ENCODE measurements around the gene DRG2. TPM values are rescaled to one million over a fixed set of nuclear protein-coding genes. Genes with fewer than 3 reads are reported as not detected.

The DRG2 gene
- total RNA-seq, 8 experiments from 2014 or later = 16.8 to 40.1 (median 25.8) TPM

GRCh38 chr17:18093616-18094408 is 6.1 kb downstream of the DRG2 start:
- Histone ChIP-seq H3K4me3 (no peak overlapping the region), H3K27ac (no peak overlapping the region), H3K4me1 (replicated peaks in 1 of 2) (no peaks in the 10 kb centered on the region)
- in situ Hi-C loops (cut with MboI; ENCODE audit: low pct_unique_long_range_greater_than_20kb in 2 of 9, low sequenced_read_pairs in 9 of 9, unreplicated experiment in 9 of 9) = no loop called here
- WGBS, 10 experiments = 20 to 97% (median 73%) methylated on average over 1 to 10 of the region's 15 CpGs; no CpG with 5 or more reads in 1 of the 10 experiments
- peak in 4 of 8 experiments; percentile 19 to 81 (median 68) for ATAC-seq (replicated peaks in 6 of 8)

- H3K4me3 ChIP-seq = no peak overlapping the region
- no peak overlapping the region for H3K27ac ChIP-seq
- no peaks in the 10 kb centered on the region for H3K4me1 ChIP-seq (replicated peaks in 1 of 2)
- in situ Hi-C loops (cut with MboI; ENCODE audit: low pct_unique_long_range_greater_than_20kb in 2 of 9, low sequenced_read_pairs in 9 of 9, unreplicated experiment in 9 of 9) = no loop called here
- 80 to 100% (median 98%) methylated on average over 1 to 7 of the region's 10 CpGs; no CpG with 5 or more reads in 5 of the 10 experiments for WGBS, 10 experiments
- ATAC-seq (replicated peaks in 6 of 8) = no peak
Measured at GRCh38 chr17:18094409-18094807, 6.7 kb downstream of the DRG2 start.

DNA sequence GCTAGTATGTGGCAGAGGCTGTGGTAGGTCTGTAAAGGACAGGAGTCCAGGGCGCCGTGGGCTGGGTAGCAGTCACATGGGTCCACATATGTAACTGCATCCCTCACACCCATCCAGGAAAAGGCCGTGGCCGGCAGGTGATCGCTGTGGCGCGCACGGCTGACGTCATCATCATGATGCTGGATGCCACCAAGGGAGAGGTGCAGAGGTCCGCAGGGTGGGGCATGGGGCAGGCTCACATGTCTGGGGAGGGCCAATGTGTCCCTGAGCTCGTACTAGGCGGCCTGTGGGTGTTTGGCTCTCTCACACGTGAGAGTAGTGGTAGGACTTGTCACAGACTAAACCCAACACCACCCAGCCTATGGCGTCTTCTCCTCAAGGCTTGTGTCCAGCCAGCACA is 11.8 kb downstream of the DRG2 start:
- in situ Hi-C loops (cut with MboI; ENCODE audit: low pct_unique_long_range_greater_than_20kb in 2 of 9, low sequenced_read_pairs in 9 of 9, unreplicated experiment in 9 of 9) = no loop called here
- 92 to 100% (median 98%) methylated on average over 2 to 8 of the region's 14 CpGs; no CpG with 5 or more reads in 6 of the 10 experiments for WGBS, 10 experiments
- no peak overlapping the region for H3K27ac ChIP-seq
- ATAC-seq (replicated peaks in 6 of 8) = no peak
- no peaks in the 10 kb centered on the region for H3K4me1 ChIP-seq (replicated peaks in 1 of 2)
- H3K4me3 ChIP-seq = no peak overlapping the region

- 0 to 100% (median 89%) methylated on average over 1 to 5 of the region's 10 CpGs; no CpG with 5 or more reads in 5 of the 10 experiments for WGBS, 10 experiments
- ATAC-seq (replicated peaks in 6 of 8) = peak in 1 of 8 experiments; percentile 31
- no peak overlapping the region for H3K27ac ChIP-seq
Measured at GRCh38 chr17:18100616-18101015, 12.9 kb downstream of the DRG2 start.

DNA sequence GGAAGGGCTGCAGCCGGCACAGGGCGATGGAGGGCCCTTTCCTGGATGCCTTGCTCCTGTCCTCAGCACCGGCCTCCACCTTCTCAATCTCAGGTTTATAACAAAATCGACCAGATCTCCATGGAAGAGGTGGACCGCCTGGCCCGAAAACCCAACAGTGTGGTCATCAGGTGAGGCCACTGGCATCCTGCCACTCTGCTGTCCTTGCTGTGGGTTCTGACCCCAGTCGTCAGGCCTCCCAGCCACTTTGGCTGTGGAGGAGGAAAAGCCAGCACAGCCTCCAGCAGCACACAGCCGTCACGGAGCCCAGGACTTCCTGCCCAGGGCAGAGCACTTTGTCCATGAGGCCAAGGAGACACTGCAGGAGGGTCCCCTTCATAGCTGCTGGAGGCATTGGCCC is 14.1 kb downstream of the DRG2 start:
- in situ Hi-C loops (cut with MboI; ENCODE audit: low pct_unique_long_range_greater_than_20kb in 2 of 9, low sequenced_read_pairs in 9 of 9, unreplicated experiment in 9 of 9) = no loop called here
- Histone ChIP-seq H3K4me3 (no peak overlapping the region), H3K4me1 (replicated peaks in 1 of 2) (peaks cover 0 to 5% of the 10 kb centered on the region in 2 donors), H3K27ac (no peak overlapping the region)
- WGBS, 10 experiments = 60 to 93% (median 80%) methylated on average over 1 to 3 of the region's 9 CpGs; no CpG with 5 or more reads in 6 of the 10 experiments
- ATAC-seq (replicated peaks in 6 of 8) = no peak

More at GRCh38 chr17:18100616-18101015, 12.9 kb downstream of the DRG2 start:
- in situ Hi-C loops (cut with MboI; ENCODE audit: low pct_unique_long_range_greater_than_20kb in 2 of 9, low sequenced_read_pairs in 9 of 9, unreplicated experiment in 9 of 9) = no loop called here
- Histone ChIP-seq H3K4me3 (no peak overlapping the region), H3K4me1 (replicated peaks in 1 of 2) (peaks cover 0 to 5% of the 10 kb centered on the region in 2 donors)

- Histone ChIP-seq H3K27ac (no peak overlapping the region), H3K4me1 (replicated peaks in 1 of 2) (peaks cover 0 to 5% of the 10 kb centered on the region in 2 donors), H3K4me3 (no peak overlapping the region)
- 40 to 100% (median 66%) methylated on average over 1 to 2 of the region's 3 CpGs; no CpG with 5 or more reads in 6 of the 10 experiments for WGBS, 10 experiments
- in situ Hi-C loops (cut with MboI; ENCODE audit: low pct_unique_long_range_greater_than_20kb in 2 of 9, low sequenced_read_pairs in 9 of 9, unreplicated experiment in 9 of 9) = no loop called here
- ATAC-seq (replicated peaks in 6 of 8) = no peak
Measured at GRCh38 chr17:18102640-18103039, 14.9 kb downstream of the DRG2 start.

DNA sequence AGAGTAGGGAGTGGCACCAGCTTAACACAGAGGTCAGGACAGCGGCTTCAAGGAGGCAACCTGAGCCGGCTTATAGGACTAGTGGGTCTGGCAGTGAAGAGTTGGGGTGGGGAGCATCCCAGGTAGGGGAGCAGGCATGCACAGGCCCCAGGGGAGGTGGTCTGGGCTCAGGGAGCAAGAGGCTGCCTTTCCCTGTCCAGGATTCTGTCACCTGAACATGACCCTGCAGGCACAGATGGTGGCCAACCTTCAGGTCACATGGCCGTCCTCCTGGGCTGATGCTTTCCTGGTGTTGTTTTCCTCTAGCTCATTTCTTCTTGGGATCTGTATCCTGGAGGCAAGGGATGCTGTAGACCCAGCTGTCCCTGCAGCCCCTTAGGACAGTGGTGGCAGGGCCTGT is 17.3 kb downstream of the DRG2 start:
- 70 to 92% (median 80%) methylated on average over 1 to 2 of the region's 3 CpGs; no CpG with 5 or more reads in 7 of the 10 experiments for WGBS, 10 experiments
- in situ Hi-C loops (cut with MboI; ENCODE audit: low pct_unique_long_range_greater_than_20kb in 2 of 9, low sequenced_read_pairs in 9 of 9, unreplicated experiment in 9 of 9) = no loop called here
- Histone ChIP-seq H3K27ac (no peak overlapping the region), H3K4me1 (replicated peaks in 1 of 2) (peaks cover 0 to 7% of the 10 kb centered on the region in 2 donors), H3K4me3 (no peak overlapping the region)
- ATAC-seq (replicated peaks in 6 of 8) = no peak

- in situ Hi-C loops (cut with MboI; ENCODE audit: low pct_unique_long_range_greater_than_20kb in 2 of 9, low sequenced_read_pairs in 9 of 9, unreplicated experiment in 9 of 9) = no loop called here
- Histone ChIP-seq H3K27ac (no peak overlapping the region), H3K4me1 (replicated peaks in 1 of 2) (peaks cover 0 to 7% of the 10 kb centered on the region in 2 donors), H3K4me3 (no peak overlapping the region)
- 80 to 88% methylated on average over 1 to 2 of the region's 6 CpGs; no CpG with 5 or more reads in 8 of the 10 experiments for WGBS, 10 experiments
- ATAC-seq (replicated peaks in 6 of 8) = no peak
Measured at GRCh38 chr17:18105595-18105994, 17.8 kb downstream of the DRG2 start.

- H3K4me1 ChIP-seq (replicated peaks in 1 of 2) = peaks cover 0 to 7% of the 10 kb centered on the region in 2 donors
- no peak overlapping the region for H3K4me3 ChIP-seq
- in situ Hi-C loops (cut with MboI; ENCODE audit: low pct_unique_long_range_greater_than_20kb in 2 of 9, low sequenced_read_pairs in 9 of 9, unreplicated experiment in 9 of 9) = no loop called here
- H3K27ac ChIP-seq = no peak overlapping the region
- ATAC-seq (replicated peaks in 6 of 8) = no peak
- WGBS, 10 experiments = 100% methylated on average over 1 to 2 of the region's 9 CpGs; no CpG with 5 or more reads in 8 of the 10 experiments
Measured at GRCh38 chr17:18106211-18106610, 18.5 kb downstream of the DRG2 start.

DNA sequence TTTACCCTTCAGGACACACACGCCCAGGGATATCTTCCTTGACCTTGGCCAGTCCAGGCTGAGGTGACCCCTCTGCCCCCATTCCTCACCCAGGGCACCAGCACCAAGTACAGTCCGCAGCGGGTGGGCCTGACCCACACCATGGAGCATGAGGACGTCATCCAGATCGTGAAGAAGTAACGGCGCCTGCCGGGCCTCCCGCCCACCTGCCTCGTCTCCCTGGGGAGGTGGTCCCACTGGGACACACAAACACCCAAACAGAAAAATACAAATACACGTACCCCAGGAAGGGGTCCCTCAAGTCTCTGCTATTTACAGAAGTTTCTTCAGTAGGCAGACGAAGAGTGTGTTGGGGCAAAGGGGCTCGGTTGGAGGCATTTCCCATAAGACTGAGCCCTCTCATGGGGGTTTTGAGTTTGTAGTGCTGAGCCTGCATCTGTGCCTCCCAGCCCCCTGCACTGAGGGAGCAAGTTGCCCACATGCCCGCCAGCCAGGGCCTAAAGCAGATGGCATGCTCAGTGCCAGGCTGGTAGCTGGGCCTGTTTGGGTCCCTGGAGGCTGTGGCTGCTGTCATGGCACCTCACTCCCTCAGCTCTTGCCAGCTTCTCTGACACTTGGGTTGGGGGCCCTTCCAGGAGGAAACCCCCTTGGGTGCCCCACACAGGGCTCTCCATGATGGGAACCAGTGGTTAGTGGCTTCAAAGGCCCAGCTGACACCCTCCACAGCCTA is 19.5 kb downstream of the DRG2 start:
- 60 to 100% (median 89%) methylated on average over 1 to 8 of the region's 14 CpGs; no CpG with 5 or more reads in 2 of the 10 experiments for WGBS, 10 experiments
- Histone ChIP-seq H3K4me1 (replicated peaks in 1 of 2) (peaks cover 0 to 7% of the 10 kb centered on the region in 2 donors), H3K4me3 (no peak overlapping the region), H3K27ac (no peak overlapping the region)
- in situ Hi-C loops (cut with MboI; ENCODE audit: low pct_unique_long_range_greater_than_20kb in 2 of 9, low sequenced_read_pairs in 9 of 9, unreplicated experiment in 9 of 9) = no loop called here
- ATAC-seq (replicated peaks in 6 of 8) = no peak

DNA sequence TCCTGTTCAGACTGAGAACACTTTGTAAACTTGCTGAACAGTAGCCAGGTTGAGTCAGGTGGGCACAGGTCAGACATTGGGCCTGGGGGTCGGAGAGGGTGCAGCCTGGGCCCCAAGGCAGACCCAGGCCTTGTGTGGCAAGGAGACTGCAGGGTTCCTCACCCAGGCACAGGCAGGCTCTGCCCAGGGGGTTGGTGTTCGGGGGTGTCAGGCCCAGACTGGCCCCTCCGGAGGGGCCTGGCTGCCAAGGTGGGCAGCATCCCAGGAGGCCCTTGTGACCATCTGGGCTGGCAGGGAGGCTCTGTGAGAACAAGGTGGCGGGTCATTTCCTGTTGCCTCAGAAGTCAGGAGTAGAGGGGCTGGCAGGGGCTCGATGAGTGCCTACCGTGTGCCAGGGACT is 20.2 kb downstream of the DRG2 start:
- WGBS, 10 experiments = 40 to 100% (median 83%) methylated on average over 1 of the region's 6 CpGs; no CpG with 5 or more reads in 7 of the 10 experiments
- H3K27ac ChIP-seq = no peak overlapping the region
- peaks cover 0 to 7% of the 10 kb centered on the region in 2 donors for H3K4me1 ChIP-seq (replicated peaks in 1 of 2)
- in situ Hi-C loops (cut with MboI; ENCODE audit: low pct_unique_long_range_greater_than_20kb in 2 of 9, low sequenced_read_pairs in 9 of 9, unreplicated experiment in 9 of 9) = no loop called here
- H3K4me3 ChIP-seq = no peak overlapping the region
- peak in 2 of 8 experiments; percentile 2 to 3 for ATAC-seq (replicated peaks in 6 of 8)

- 0 to 100% (median 64%) methylated on average over 1 to 6 of the region's 17 CpGs; no CpG with 5 or more reads in 4 of the 10 experiments for WGBS, 10 experiments
- in situ Hi-C loops (cut with MboI; ENCODE audit: low pct_unique_long_range_greater_than_20kb in 2 of 9, low sequenced_read_pairs in 9 of 9, unreplicated experiment in 9 of 9) = no loop called here
- H3K4me3 ChIP-seq = no peak within 1 kb of the TSS
- peaks cover 0 to 7% of the 10 kb centered on the region in 2 donors for H3K4me1 ChIP-seq (replicated peaks in 1 of 2)
- H3K27ac ChIP-seq = peak within 1 kb of the TSS in 1 of 2 donors; percentile 10
- peak; percentile 14 to 70 (median 62) for ATAC-seq (replicated peaks in 6 of 8)
Measured at GRCh38 chr17:18108401-18109312, 20.9 kb downstream of the DRG2 start, which contains the start of gene MYO15A. TSS of gene MYO15A (plus strand) at chr17:18108756. CDS start at chr17:18118801, 10,045 bp downstream.

Measured in motor neuron (in vitro differentiated cells).